HG02870 (cell line): ENCODE data around the gene EFCAB8.

ENCODE experiments used
- ATAC-seq: cut with Tn5 transposase; IDR thresholded peaks from one replicate; pipeline ENCODE4 v1.9.1; 2021; ENCODE audit warnings: mild to moderate bottlenecking, moderate library complexity; ENCODE audit not compliant: unreplicated experiment

EFCAB8 gene

GRCh38 chr20:32983459-32984112 lies 124.9 kb downstream of the EFCAB8 start:
- ATAC-seq, result no peak

- ATAC-seq, result no peak
These were observed 125.5 kb downstream of the EFCAB8 start for GRCh38 chr20:32984196-32984595.

GRCh38 chr20:32984631-32985354 lies 126.1 kb downstream of the EFCAB8 start:
- no peak for ATAC-seq

- ATAC-seq, result no peak
These were observed 126.9 kb downstream of the EFCAB8 start for GRCh38 chr20:32985596-32985995.

- ATAC-seq, result no peak
These were observed 127.7 kb downstream of the EFCAB8 start for GRCh38 chr20:32986331-32986966.

GRCh38 chr20:32987044-32987825 lies 128.5 kb downstream of the EFCAB8 start:
- no peak for ATAC-seq

- ATAC-seq, result no peak
These were observed 129.3 kb downstream of the EFCAB8 start for GRCh38 chr20:32988008-32988407.

- ATAC-seq, result no peak
These were observed 131.0 kb downstream of the EFCAB8 start for GRCh38 chr20:32989507-32990283.

GRCh38 chr20:32990426-32990825 lies 131.7 kb downstream of the EFCAB8 start:
- ATAC-seq, result no peak

- no peak for ATAC-seq
These were observed 132.7 kb downstream of the EFCAB8 start for GRCh38 chr20:32991383-32991782.

GRCh38 chr20:32991792-32992641 lies 133.3 kb downstream of the EFCAB8 start:
- no peak for ATAC-seq

- ATAC-seq, result no peak
These were observed 134.8 kb downstream of the EFCAB8 start for GRCh38 chr20:32993496-32994050.

GRCh38 chr20:32995802-32996201 lies 137.1 kb downstream of the EFCAB8 start:
- ATAC-seq, result no peak

GRCh38 chr20:32997431-32997830 lies 138.7 kb downstream of the EFCAB8 start:
- ATAC-seq, result no peak

- no peak for ATAC-seq
These were observed 141.0 kb downstream of the EFCAB8 start for GRCh38 chr20:32999603-33000250.

GRCh38 chr20:33000802-33001466 lies 142.2 kb downstream of the EFCAB8 start:
- ATAC-seq, result no peak

GRCh38 chr20:33002087-33002808 lies 143.5 kb downstream of the EFCAB8 start:
- no peak for ATAC-seq
